IMR-90 (cell line): ENCODE measurements around the gene PLA2G1B. TPM values are rescaled to one million over a fixed set of nuclear protein-coding genes. Genes with fewer than 3 reads are reported as not detected.

ENCODE experiments used
- ATAC-seq: fragments of 200-7000 bp; cut with Tn5 transposase; 2 replicates; pipeline ENCODE4 v1.9.1; 2020; ENCODE audit warnings: low read depth, mild to moderate bottlenecking, moderate library complexity
- BruUV-seq: library from RNA; stranded (reverse); fragments of 400-500 nt; replicated peaks from 2 replicates; lab custom pipeline; 2021; lab: Mats Ljungman, UMichigan
- CTCF ChIA-PET: fragments of 300-600 bp; formaldehyde crosslinking; extraction: SDS; loops from one replicate; lab custom pipeline; 2021; ENCODE audit warnings: antibody characterized with exemption; lab: Yijun Ruan, JAX
- POLR2A ChIA-PET: fragments of 300-600 bp; sonication (Branson Sonifier 250); formaldehyde crosslinking; loops from one replicate; lab custom pipeline; 2022; ENCODE audit warnings: antibody characterized with exemption; ENCODE audit not compliant: unreplicated experiment; lab: Charles Lee
- DNase-seq: peaks from one replicate; pipeline ENCODE4 v3.0.0; 2013
- H2AFZ ChIP-seq: replicated peaks from 2 replicates; pipeline ENCODE3; 2013; ENCODE audit warnings: low read length, mild to moderate bottlenecking; ENCODE audit not compliant: poor library complexity
- H2AK5ac ChIP-seq: 2 replicates; pipeline ENCODE4 v1.6.1; 2013; ENCODE audit warnings: low read depth, low read length, inconsistent platforms
- H2AK9ac ChIP-seq: replicated peaks from 2 replicates; pipeline ENCODE3; 2013; ENCODE audit warnings: mild to moderate bottlenecking, low read depth, low read length, moderate library complexity; ENCODE audit not compliant: poor library complexity
- H2BK120ac ChIP-seq: 2 replicates; pipeline ENCODE4 v1.6.1; 2013; ENCODE audit warnings: low read depth, low read length, inconsistent platforms
- H2BK15ac ChIP-seq: 3 replicates; pipeline ENCODE4 v1.6.1; 2013; ENCODE audit warnings: low read depth, low read length, inconsistent platforms
- H2BK20ac ChIP-seq: 2 replicates; pipeline ENCODE4 v1.6.1; 2013; ENCODE audit warnings: low read depth, mild to moderate bottlenecking, inconsistent platforms, low read length, moderate library complexity
- H2BK5ac ChIP-seq: 2 replicates; pipeline ENCODE4 v1.6.1; 2013; ENCODE audit warnings: mild to moderate bottlenecking, low read depth, low read length, inconsistent platforms; ENCODE audit not compliant: poor library complexity, severe bottlenecking
- H3K14ac ChIP-seq: replicated peaks from 2 replicates; pipeline ENCODE4 v1.6.1; 2013; ENCODE audit warnings: low read depth, low read length, inconsistent platforms
- H3K18ac ChIP-seq: 2 replicates; pipeline ENCODE4 v1.6.1; 2013; ENCODE audit warnings: low read depth, low read length, control low read depth
- H3K23ac ChIP-seq: 2 replicates; pipeline ENCODE4 v1.6.1; 2013; ENCODE audit warnings: low read depth, low read length, inconsistent platforms
- H3K27ac ChIP-seq: 2 replicates; pipeline ENCODE4 v1.5.1; 2013; ENCODE audit warnings: mild to moderate bottlenecking, control low read depth, low read length; ENCODE audit not compliant: insufficient read depth
- H3K27me3 ChIP-seq: 2 replicates; pipeline ENCODE4 v1.6.1; 2013; ENCODE audit warnings: low read length; ENCODE audit not compliant: control insufficient read depth, insufficient read depth
- H3K36me3 ChIP-seq: 2 replicates; pipeline ENCODE4 v1.6.1; 2013; ENCODE audit warnings: low read length, mixed read lengths; ENCODE audit not compliant: control insufficient read depth, insufficient read depth
- H3K4ac ChIP-seq: 2 replicates; pipeline ENCODE4 v1.6.1; 2013; ENCODE audit warnings: low read depth, low read length, inconsistent platforms
- H3K4me1 ChIP-seq: 2 replicates; pipeline ENCODE4 v1.6.1; 2013; ENCODE audit warnings: low read length, mixed read lengths; ENCODE audit not compliant: control insufficient read depth, insufficient read depth
- H3K4me2 ChIP-seq: 2 replicates; pipeline ENCODE4 v1.6.1; 2013; ENCODE audit warnings: low read depth, mild to moderate bottlenecking, control low read depth, low read length, moderate library complexity
- H3K4me3 ChIP-seq: 2 replicates; pipeline ENCODE4 v1.5.1; 2013; ENCODE audit warnings: low read depth, mild to moderate bottlenecking, control low read depth, low read length, moderate library complexity; ENCODE audit not compliant: insufficient read depth
- H3K56ac ChIP-seq: 2 replicates; pipeline ENCODE4 v1.6.1; 2013; ENCODE audit warnings: low read length, inconsistent platforms; ENCODE audit not compliant: insufficient read depth; ENCODE audit errors: extremely low read depth
- H3K79me1 ChIP-seq, 2 experiments: 2 replicates each; pipeline ENCODE4 v1.6.1; 2013; ENCODE audit warnings: low read length in 2 of 2, inconsistent platforms in 1 of 2, low read depth in 1 of 2
- H3K9ac ChIP-seq: 2 replicates; pipeline ENCODE4 v1.6.1; 2013; ENCODE audit warnings: low read depth, low read length, control low read depth
- H3K9me1 ChIP-seq: 2 replicates; pipeline ENCODE4 v1.6.1; 2013; ENCODE audit warnings: low read length, inconsistent platforms; ENCODE audit not compliant: insufficient read depth
- H3K9me3 ChIP-seq: 2 replicates; pipeline ENCODE4 v1.6.1; 2013; ENCODE audit warnings: low read length; ENCODE audit not compliant: control insufficient read depth, insufficient read depth
- H4K20me1 ChIP-seq: 2 replicates; pipeline ENCODE4 v1.6.1; 2013; ENCODE audit warnings: low read length, inconsistent platforms; ENCODE audit not compliant: insufficient read depth
- H4K5ac ChIP-seq: 2 replicates; pipeline ENCODE4 v1.6.1; 2013; ENCODE audit warnings: mild to moderate bottlenecking, low read depth, low read length, control low read depth
- H4K8ac ChIP-seq, 2 experiments: 2 replicates each; pipeline ENCODE4 v1.6.1; 2013; ENCODE audit warnings: low read depth in 2 of 2, low read length in 2 of 2, control low read depth in 1 of 2, inconsistent platforms in 1 of 2
- H4K91ac ChIP-seq: 2 replicates; pipeline ENCODE4 v1.6.1; 2013; ENCODE audit warnings: low read depth, low read length, inconsistent platforms; ENCODE audit not compliant: insufficient read depth
- BHLHE40 ChIP-seq: fragments of 150-350 bp; IDR thresholded peaks from 2 replicates; pipeline ENCODE4 v1.6.1; 2016; ENCODE audit warnings: mild to moderate bottlenecking, low read depth, low read length
- CEBPB ChIP-seq: IDR thresholded peaks from 2 replicates; pipeline ENCODE4 v1.6.1; 2012; ENCODE audit warnings: low read depth, low read length, improper control_type of control experiment
- CHD1 ChIP-seq: IDR thresholded peaks from 2 replicates; pipeline ENCODE4 v1.6.1; 2012; ENCODE audit warnings: low read depth, low read length, improper control_type of control experiment
- FOS ChIP-seq: fragments of 150-350 bp; IDR thresholded peaks from 2 replicates; pipeline ENCODE4 v1.6.1; 2016; ENCODE audit warnings: low read depth, low read length
- MAFK ChIP-seq: IDR thresholded peaks from 2 replicates; pipeline ENCODE4 v1.6.1; 2012; ENCODE audit warnings: low read depth, low read length, improper control_type of control experiment
- MAZ ChIP-seq: IDR thresholded peaks from 2 replicates; pipeline ENCODE4 v1.6.1; 2012; ENCODE audit warnings: low read depth, mild to moderate bottlenecking, low read length, improper control_type of control experiment, moderate library complexity, borderline replicate concordance
- MXI1 ChIP-seq: IDR thresholded peaks from 2 replicates; pipeline ENCODE4 v1.6.1; 2012; ENCODE audit warnings: low read depth, mild to moderate bottlenecking, low read length, moderate library complexity, borderline replicate concordance
- NFE2L2 ChIP-seq: fragments of 150-350 bp; IDR thresholded peaks from 2 replicates; pipeline ENCODE4 v1.6.1; 2016; ENCODE audit warnings: low read depth, mild to moderate bottlenecking, low read length
- POLR2A ChIP-seq: IDR thresholded peaks from 2 replicates; pipeline ENCODE4 v1.6.1; 2012; ENCODE audit warnings: mild to moderate bottlenecking, low read depth, low read length
- RAD21 ChIP-seq: IDR thresholded peaks from 2 replicates; pipeline ENCODE4 v1.6.1; 2012; ENCODE audit warnings: low read length, improper control_type of control experiment
- RCOR1 ChIP-seq: IDR thresholded peaks from 2 replicates; pipeline ENCODE4 v1.6.1; 2012; ENCODE audit warnings: mild to moderate bottlenecking, low read length, improper control_type of control experiment; ENCODE audit not compliant: insufficient replicate concordance
- RFX5 ChIP-seq: IDR thresholded peaks from 2 replicates; pipeline ENCODE4 v1.8.0; 2012; ENCODE audit warnings: low read depth, mild to moderate bottlenecking, low read length, moderate library complexity
- SMC3 ChIP-seq: fragments of 150-350 bp; IDR thresholded peaks from 2 replicates; pipeline ENCODE4 v1.6.1; 2016; ENCODE audit warnings: low read depth, mild to moderate bottlenecking, antibody characterized with exemption, low read length, moderate library complexity
- WGBS, 2 experiments: methylation state at CpG; one replicate each; pipeline versions ENCODE4 v1.1.5 to v1.1.7; 2013; ENCODE audit warnings: missing lambda C conversion rate in 2 of 2; ENCODE audit not compliant: insufficient read length in 1 of 2; ENCODE audit errors: extremely low coverage in 2 of 2; 5-methylcytosine and 5-hydroxymethylcytosine counted together
- dilution Hi-C: fragments of 300-500 bp; cut with HindIII; formaldehyde crosslinking; loops from one replicate; pipeline ENCODE4 v1.14.3; 2018; ENCODE audit warnings: low sequenced_read_pairs; ENCODE audit not compliant: unreplicated experiment
- in situ Hi-C: fragments of 300-500 bp; cut with MboI; formaldehyde crosslinking; loops from 3 replicates; pipeline ENCODE4 v1.14.3; 2019; ENCODE audit warnings: low sequenced_read_pairs, inconsistent platforms, mixed read lengths
- intact Hi-C: fragments of 100-400 bp; cut with micrococcal nuclease; formaldehyde crosslinking; loops from 2 replicates; pipeline ENCODE4 v1.10.0; 2022
- polyA plus RNA-seq, 3 experiments: library from polyadenylated mRNA; depleted of rRNA; stranded (reverse); fragments of >200 nt; gene quantifications; 2 replicates each; pipeline ENCODE4 v1.2.3, GENCODE V29; 2012; ENCODE audit warnings: low replicate concordance in 1 of 3
- total RNA-seq: library from RNA; depleted of rRNA; stranded (reverse); fragments of >200 nt; gene quantifications from 2 replicates; pipeline ENCODE4 v1.2.3, GENCODE V29; 2012
- TF ChIP-seq, protein P1 (sequence below): conservative IDR thresholded peaks from 2 replicates; pipeline ENCODE4 v1.5.1; 2012; ENCODE audit warnings: mild to moderate bottlenecking, low read depth, low read length, improper control_type of control experiment
- TF ChIP-seq, protein P2 (sequence below): fragments of 150-350 bp; IDR thresholded peaks from 2 replicates; pipeline ENCODE4 v1.6.1; 2017; ENCODE audit warnings: mild to moderate bottlenecking, antibody characterized with exemption, low read length, low read depth
- TF ChIP-seq, protein P3 (sequence below): fragments of 150-350 bp; IDR thresholded peaks from 2 replicates; pipeline ENCODE4 v1.6.1; 2016; ENCODE audit warnings: low read depth, mild to moderate bottlenecking, low read length, moderate library complexity, borderline replicate concordance

Gene PLA2G1B
- total and polyA plus RNA-seq, 2 of the 4 experiments (the other 2 are of a cell fraction): not detected

DNA sequence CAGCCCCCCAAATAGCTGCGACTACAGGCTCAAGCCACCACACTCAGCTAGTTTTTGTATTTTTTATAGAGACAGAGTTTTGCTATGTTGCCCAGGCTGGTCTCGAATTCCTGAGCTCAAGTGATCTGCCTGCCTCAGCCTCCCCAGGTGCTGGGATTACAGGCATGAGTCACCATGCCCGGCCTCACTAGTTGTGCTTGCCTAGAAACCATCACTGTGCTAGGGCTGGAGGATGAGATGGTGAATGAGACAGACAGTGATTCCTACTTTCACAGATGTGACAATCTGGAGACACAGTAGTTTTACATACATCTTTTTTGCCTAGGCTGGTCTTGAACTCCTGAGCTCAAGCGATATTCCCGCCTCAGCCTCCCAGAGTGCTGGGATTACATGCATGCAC is 48.8 kb upstream of the PLA2G1B start:
- Histone ChIP-seq H3K4me3 (no peak overlapping the region), H2BK15ac (no peak overlapping the region), H4K91ac (no peak overlapping the region), H3K23ac (no peak overlapping the region), H2AK5ac (no peak overlapping the region), H3K4me1 (no peaks in the 10 kb centered on the region), H2BK5ac (no peak overlapping the region), H2BK120ac (no peak overlapping the region), H4K5ac (no peak overlapping the region), H3K9me3 (no peaks in the 10 kb centered on the region), H3K14ac (no peak overlapping the region), H3K9ac (no peak overlapping the region), H3K27ac (no peak overlapping the region), H3K36me3 (no peaks in the 10 kb centered on the region), H3K27me3 (peaks cover 58% of the 10 kb centered on the region), H4K8ac (no peak overlapping the region), H3K9me1 (no peaks in the 10 kb centered on the region), H3K4ac (no peak overlapping the region), H2AFZ (no peak overlapping the region), H3K18ac (no peak overlapping the region), H3K4me2 (no peak overlapping the region), H4K20me1 (peaks cover 5% of the 10 kb centered on the region; the same call in 1 of the 2 replicates), H3K56ac (no peak overlapping the region), H3K79me1 (no peaks in the 10 kb centered on the region), H2AK9ac (no peak overlapping the region), H2BK20ac (no peak overlapping the region)
- no CpG with 5 or more reads among the region's 5 CpGs for WGBS, 2 experiments
- POLR2A ChIA-PET: no interaction called here
- no TSS peak for BruUV-seq
- TF ChIP-seq, protein P1, sequence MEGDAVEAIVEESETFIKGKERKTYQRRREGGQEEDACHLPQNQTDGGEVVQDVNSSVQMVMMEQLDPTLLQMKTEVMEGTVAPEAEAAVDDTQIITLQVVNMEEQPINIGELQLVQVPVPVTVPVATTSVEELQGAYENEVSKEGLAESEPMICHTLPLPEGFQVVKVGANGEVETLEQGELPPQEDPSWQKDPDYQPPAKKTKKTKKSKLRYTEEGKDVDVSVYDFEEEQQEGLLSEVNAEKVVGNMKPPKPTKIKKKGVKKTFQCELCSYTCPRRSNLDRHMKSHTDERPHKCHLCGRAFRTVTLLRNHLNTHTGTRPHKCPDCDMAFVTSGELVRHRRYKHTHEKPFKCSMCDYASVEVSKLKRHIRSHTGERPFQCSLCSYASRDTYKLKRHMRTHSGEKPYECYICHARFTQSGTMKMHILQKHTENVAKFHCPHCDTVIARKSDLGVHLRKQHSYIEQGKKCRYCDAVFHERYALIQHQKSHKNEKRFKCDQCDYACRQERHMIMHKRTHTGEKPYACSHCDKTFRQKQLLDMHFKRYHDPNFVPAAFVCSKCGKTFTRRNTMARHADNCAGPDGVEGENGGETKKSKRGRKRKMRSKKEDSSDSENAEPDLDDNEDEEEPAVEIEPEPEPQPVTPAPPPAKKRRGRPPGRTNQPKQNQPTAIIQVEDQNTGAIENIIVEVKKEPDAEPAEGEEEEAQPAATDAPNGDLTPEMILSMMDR: no peak
- no peak for TF ChIP-seq RAD21
- TF ChIP-seq MAFK: no peak
- TF ChIP-seq FOS: no peak
- TF ChIP-seq MXI1: no peak
- TF ChIP-seq NFE2L2: no peak
- no peak for TF ChIP-seq RFX5
- TF ChIP-seq, protein P2, sequence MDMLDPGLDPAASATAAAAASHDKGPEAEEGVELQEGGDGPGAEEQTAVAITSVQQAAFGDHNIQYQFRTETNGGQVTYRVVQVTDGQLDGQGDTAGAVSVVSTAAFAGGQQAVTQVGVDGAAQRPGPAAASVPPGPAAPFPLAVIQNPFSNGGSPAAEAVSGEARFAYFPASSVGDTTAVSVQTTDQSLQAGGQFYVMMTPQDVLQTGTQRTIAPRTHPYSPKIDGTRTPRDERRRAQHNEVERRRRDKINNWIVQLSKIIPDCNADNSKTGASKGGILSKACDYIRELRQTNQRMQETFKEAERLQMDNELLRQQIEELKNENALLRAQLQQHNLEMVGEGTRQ: no peak
- no peak for TF ChIP-seq RCOR1
- TF ChIP-seq, protein P3, sequence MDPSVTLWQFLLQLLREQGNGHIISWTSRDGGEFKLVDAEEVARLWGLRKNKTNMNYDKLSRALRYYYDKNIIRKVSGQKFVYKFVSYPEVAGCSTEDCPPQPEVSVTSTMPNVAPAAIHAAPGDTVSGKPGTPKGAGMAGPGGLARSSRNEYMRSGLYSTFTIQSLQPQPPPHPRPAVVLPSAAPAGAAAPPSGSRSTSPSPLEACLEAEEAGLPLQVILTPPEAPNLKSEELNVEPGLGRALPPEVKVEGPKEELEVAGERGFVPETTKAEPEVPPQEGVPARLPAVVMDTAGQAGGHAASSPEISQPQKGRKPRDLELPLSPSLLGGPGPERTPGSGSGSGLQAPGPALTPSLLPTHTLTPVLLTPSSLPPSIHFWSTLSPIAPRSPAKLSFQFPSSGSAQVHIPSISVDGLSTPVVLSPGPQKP: no peak
- no peak for TF ChIP-seq BHLHE40
- TF ChIP-seq POLR2A: no peak
- no peak for TF ChIP-seq SMC3
- no peak for TF ChIP-seq MAZ
- no peak for TF ChIP-seq CEBPB
- TF ChIP-seq CHD1: no peak
- in situ Hi-C loops (no loop called here), dilution Hi-C loops (no loop called here), intact Hi-C loops (no loop called here)
- CTCF ChIA-PET: no interaction called here
- ATAC-seq (no peak), DNase-seq (no peak)
